Frontal cortex (tissue), 4 donors: ENCODE data around the gene AOC1. TPM values are rescaled to one million over a fixed set of nuclear protein-coding genes. Genes with fewer than 3 reads are reported as not detected.

ENCODE experiments used
- DNase-seq, 2 donors: peaks; one replicate each; pipeline ENCODE4 v3.0.0; 2012; ENCODE audit warnings: low spot score in 2 of 2
- FAIRE-seq: peaks from 2 replicates; lab custom pipeline; 2012; peaks lifted over from hg19 to GRCh38; lab: Jason Lieb, UNC
- total RNA-seq: library from RNA; depleted of rRNA; stranded (reverse); fragments of >200 nt; gene quantifications from one replicate; pipeline ENCODE4 v1.2.3, GENCODE V29; 2014
- donor health status: control.
- donor health status: control.
- donor health status: control.

The AOC1 gene
- total RNA-seq, 1 donor from 2014 or later: not detected

- DNase-seq (no peak), FAIRE-seq (no peak)
These were observed 21.4 kb upstream of the AOC1 start for GRCh38 chr7:150830937-150831336.

- FAIRE-seq (no peak), DNase-seq (no peak)
These were observed 20.5 kb upstream of the AOC1 start for GRCh38 chr7:150831851-150832250.

- FAIRE-seq (no peak), DNase-seq (no peak)
These were observed 17.3 kb upstream of the AOC1 start for GRCh38 chr7:150835019-150835418.

- no peak for DNase-seq
- no peak for FAIRE-seq
These were observed 16.5 kb upstream of the AOC1 start for GRCh38 chr7:150835702-150836280.

- FAIRE-seq (no peak), DNase-seq (no peak)
These were observed 13.2 kb upstream of the AOC1 start for GRCh38 chr7:150838965-150839650.

GRCh38 chr7:150842018-150842417 lies 10.3 kb upstream of the AOC1 start:
- DNase-seq (no peak), FAIRE-seq (no peak)

GRCh38 chr7:150842716-150843115 lies 9.6 kb upstream of the AOC1 start:
- FAIRE-seq (no peak), DNase-seq (no peak)

GRCh38 chr7:150845421-150845861 lies 6.9 kb upstream of the AOC1 start:
- DNase-seq (no peak), FAIRE-seq (no peak)

- no peak for FAIRE-seq
- DNase-seq: no peak
These were observed 5.8 kb upstream of the AOC1 start for GRCh38 chr7:150846291-150847115.

- DNase-seq: no peak
- FAIRE-seq: no peak
These were observed 4.8 kb upstream of the AOC1 start for GRCh38 chr7:150847536-150847935.

GRCh38 chr7:150848111-150848510 lies 4.2 kb upstream of the AOC1 start:
- DNase-seq: no peak
- no peak for FAIRE-seq

- no peak for DNase-seq
- no peak for FAIRE-seq
These were observed 3.7 kb upstream of the AOC1 start for GRCh38 chr7:150848561-150849115.

- FAIRE-seq: no peak
- DNase-seq: no peak
These were observed 3.0 kb upstream of the AOC1 start for GRCh38 chr7:150849204-150849775.

- FAIRE-seq (no peak), DNase-seq (no peak)
These were observed 2.0 kb upstream of the AOC1 start for GRCh38 chr7:150850273-150850672.

- DNase-seq: no peak
- no peak for FAIRE-seq
These were observed 586 bp upstream of the AOC1 start for GRCh38 chr7:150851492-150852370.

GRCh38 chr7:150854066-150855000 lies 2.0 kb downstream of the AOC1 start:
- DNase-seq (no peak), FAIRE-seq (no peak)

GRCh38 chr7:150855046-150855445 lies 2.7 kb downstream of the AOC1 start:
- DNase-seq: no peak
- FAIRE-seq: no peak
